Posterior cingulate gyrus (tissue), 11 donors: Measurements from ENCODE around the gene STK35.

Experiments
- DNase-seq, 10 donors: peaks; one replicate each; pipeline versions ENCODE4 v3.0.0 to v3.0.0-alpha.2; 2020 to 2021; ENCODE audit warnings: mixed read lengths in 3 of 10
- intact Hi-C: fragments of 100-400 bp; cut with DNase I; formaldehyde crosslinking; loops from one replicate; pipeline ENCODE4 v1.15.1; 2023

Gene STK35

GRCh38 chr20:2101057-2101864, at the start of gene STK35:
Gene STK35, plus strand, starts transcription at chr20:2101827. Its CDS starts 55 bp downstream, at chr20:2101882.
- intact Hi-C loops = loop anchor here (10.0 kb wide), 1 partner anchor 326 kb away; no protein-coding TSS in a partner anchor
- DNase-seq = no peak

GRCh38 chr20:2051946-2052345, 49.7 kb upstream of the STK35 start:
- intact Hi-C loops = no loop called here
- no peak for DNase-seq

- intact Hi-C loops = no loop called here
These were observed 48.9 kb upstream of the STK35 start for GRCh38 chr20:2052741-2053140.

GRCh38 chr20:2053615-2054014, 48.0 kb upstream of the STK35 start:
- intact Hi-C loops = no loop called here
- no peak for DNase-seq

More at GRCh38 chr20:2052741-2053140, 48.9 kb upstream of the STK35 start:
- no peak for DNase-seq

- intact Hi-C loops = no loop called here
- DNase-seq = no peak
These were observed 46.7 kb upstream of the STK35 start for GRCh38 chr20:2054911-2055310.

- no peak for DNase-seq
- intact Hi-C loops = no loop called here
These were observed 42.2 kb upstream of the STK35 start for GRCh38 chr20:2059411-2059810.

GRCh38 chr20:2065099-2065498, 36.5 kb upstream of the STK35 start:
- no peak for DNase-seq
- intact Hi-C loops = no loop called here

DNA sequence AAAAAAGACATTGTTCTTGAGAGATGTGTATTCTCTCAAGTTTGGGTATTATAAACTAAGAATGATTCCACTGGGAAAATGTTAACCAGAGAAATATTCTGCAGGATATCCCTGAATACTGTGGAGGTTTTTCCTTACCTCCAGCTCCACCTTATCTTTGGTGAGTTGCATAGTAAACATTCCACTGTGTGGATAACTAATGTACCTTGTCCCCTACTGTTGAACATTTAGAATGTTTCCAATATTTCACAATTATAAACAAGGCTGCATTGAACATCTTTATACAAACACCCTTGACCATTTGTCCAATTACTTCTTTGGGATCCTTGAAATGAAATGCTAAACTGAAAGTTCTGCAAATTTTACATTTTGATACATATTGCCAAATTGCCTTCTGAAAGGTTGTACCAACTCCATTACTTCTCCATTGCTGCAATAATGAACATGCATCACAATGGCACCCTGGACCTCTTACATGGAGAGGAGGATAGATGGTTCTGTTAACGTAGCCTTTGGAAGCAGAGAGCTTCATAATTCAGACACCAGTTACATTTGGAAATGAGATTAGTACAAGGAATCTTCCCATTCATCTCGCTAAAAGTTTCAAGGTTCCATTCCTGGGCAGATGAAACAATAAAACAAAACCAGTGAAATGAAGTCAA, 35.0 kb upstream of the STK35 start:
- intact Hi-C loops = no loop called here
- DNase-seq = no peak

- DNase-seq = no peak
- intact Hi-C loops = no loop called here
These were observed 20.9 kb upstream of the STK35 start for GRCh38 chr20:2080532-2081224.

GRCh38 chr20:2084703-2085102, 16.9 kb upstream of the STK35 start:
- intact Hi-C loops = no loop called here
- DNase-seq = no peak

DNA sequence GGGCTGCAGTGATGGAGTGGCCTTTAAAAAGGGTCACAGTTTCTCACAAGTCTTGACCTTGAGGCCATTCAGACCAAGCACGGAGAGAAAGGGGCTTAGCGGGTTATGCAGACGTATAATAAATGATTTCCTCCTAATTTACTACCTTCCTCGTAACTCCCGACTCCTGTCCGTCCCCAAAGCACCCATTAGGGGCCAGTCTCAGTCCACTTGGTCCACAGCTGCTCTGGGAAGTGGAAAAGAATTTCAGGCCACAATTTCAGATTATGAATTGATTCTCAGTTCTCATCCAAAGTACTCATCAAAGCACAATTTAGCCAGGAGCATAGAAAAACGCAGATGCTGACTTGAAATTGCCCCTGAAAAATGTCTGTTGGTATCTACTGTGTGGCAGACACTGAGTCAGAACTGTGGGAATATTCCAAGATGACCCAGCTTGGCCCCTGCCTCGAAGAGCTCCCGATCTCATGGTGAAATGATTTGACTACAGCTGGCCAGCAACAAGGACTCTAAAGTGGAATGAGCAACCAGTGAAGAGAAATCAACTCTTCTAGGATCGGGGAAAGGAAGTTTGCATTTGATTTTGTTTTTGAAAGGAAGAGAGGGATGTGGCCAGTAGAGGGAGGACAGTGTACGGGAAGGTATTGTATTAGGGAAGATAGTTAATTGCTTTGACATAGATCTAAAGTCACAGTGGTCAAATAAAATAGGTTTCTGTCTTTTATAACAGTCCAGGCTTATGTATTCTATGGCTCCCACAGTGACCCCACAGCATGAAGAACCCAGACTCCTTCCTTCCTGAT, 15.2 kb upstream of the STK35 start:
- intact Hi-C loops = no loop called here
- no peak for DNase-seq

DNA sequence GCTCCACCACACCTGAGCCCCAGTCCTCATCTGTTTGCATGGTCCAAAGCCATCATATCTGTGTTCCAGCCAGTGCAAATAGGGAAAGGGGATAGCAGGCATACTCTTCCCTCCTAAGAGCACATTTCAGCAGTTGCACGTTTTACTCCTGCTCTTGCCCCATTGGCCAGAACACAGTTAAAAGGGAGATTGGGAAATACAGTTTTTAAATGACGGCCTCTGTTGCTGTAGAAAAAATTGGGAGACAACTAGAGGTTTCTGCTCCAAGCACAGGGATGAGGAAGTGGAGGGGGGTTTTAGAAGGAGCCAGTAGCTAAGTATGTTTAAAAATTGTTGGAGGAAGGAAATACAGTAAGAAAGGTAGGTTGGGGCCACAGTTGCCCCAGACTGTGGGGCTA, 14.6 kb upstream of the STK35 start:
- no peak for DNase-seq
- intact Hi-C loops = no loop called here

DNA sequence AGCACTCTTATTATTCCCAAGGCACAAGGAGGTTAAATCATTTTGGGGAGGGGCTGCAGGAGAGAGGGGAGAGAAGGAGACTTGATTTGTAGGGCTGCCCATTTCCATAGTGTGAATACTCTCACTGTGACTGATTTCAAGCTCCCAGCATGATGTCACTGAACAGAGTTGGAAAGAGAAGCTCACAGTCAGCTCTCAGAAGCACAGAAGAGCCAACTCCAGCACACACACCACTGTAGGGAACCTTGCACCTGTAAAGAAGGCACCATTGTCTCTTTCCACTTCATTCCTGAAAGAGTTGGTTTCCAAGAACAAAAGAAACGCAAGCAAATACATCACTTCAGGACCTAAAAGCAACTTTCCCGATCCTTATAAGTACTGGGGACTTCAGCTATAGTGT, 12.7 kb upstream of the STK35 start:
- intact Hi-C loops = no loop called here
- DNase-seq = no peak

DNA sequence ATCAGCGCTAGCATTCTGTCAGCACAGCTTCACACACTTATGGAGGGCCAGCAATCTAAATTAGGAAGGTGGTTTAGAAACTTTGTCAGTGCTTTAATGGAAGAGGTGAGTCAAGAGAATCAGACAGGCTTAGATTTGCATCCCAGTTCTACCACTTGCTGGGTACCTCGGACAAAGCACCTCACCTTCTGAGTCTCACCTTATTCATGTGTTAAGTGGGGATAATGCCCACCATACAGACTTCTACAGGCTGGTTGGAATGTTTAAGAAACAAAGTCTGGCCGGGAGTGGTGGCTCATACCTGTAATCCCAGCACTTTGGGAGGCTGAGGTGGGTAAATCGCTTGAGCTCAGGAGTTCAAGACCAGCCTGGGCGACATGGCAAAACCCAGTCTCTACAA, 12.2 kb upstream of the STK35 start:
- intact Hi-C loops = no loop called here

DNA sequence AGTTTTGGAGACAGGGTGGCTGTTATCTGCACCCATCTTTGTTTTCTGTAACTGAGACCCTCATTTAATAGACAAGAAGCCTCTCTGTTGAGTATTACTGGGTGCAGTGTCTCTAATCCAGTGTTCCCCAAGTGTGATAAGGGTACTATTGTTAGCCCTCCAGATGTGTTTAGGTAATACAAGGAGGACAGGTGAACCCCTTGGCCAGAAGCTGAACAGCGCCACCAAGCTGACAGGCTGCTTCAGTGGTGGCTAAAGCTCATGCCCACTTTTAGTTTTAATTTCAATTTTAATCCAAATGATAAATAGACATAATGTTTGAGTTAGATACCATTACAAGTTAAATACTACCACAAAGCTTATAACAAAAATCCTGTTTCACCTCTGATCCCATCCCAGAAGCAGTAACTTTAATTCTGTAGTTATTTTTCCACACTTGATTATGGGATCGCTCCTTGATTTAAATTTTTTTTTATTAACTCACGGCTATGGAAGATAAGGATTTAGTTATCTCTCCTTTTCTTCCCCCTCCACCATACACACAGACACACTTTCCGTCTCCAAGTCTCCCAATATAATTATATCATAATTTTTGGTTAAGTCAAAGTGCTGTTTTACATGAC, 8.4 kb upstream of the STK35 start:
- no peak for DNase-seq
- intact Hi-C loops = no loop called here

More for the DNA sequence above, 12.2 kb upstream of the STK35 start:
- no peak for DNase-seq

DNA sequence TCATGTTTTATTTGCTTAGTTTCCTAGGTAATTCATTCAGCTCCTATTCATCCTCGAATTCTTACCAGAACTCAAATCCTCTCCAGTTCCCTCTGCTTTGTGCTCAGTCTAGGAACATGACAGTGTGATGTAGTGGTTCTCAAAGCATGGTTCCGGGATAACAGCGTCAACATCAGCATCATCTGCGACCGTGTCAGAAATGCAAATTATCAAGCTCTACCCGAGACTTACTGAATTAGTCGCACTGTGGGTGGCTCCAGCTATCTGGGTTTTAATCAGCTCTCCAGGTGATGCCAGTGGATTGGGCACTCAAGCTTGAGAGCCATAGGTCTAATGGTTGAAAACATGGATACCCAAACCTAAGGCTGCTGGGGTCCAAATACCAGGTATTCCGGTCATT, 7.7 kb upstream of the STK35 start:
- intact Hi-C loops = no loop called here
- DNase-seq = no peak

GRCh38 chr20:2101865-2102584, 398 bp downstream of the STK35 start:
- intact Hi-C loops = loop anchor here (10.0 kb wide), 1 partner anchor 327 kb away; no protein-coding TSS in a partner anchor
- peak; percentile 84 to 98 (median 90) for DNase-seq

GRCh38 chr20:2102585-2103460, 1.2 kb downstream of the STK35 start:
- peak; percentile 76 to 98 (median 90) for DNase-seq
- intact Hi-C loops = loop anchor here (10.0 kb wide), 1 partner anchor 328 kb away; no protein-coding TSS in a partner anchor
